ENCODE data around the gene UNC45A.

- TF ChIP-seq CTCF (IDR thresholded peaks at IDR 0.05) (no peak), POLR2A (IDR thresholded peaks at IDR 0.05) (no peak)
Measured at GRCh38 chr15:90979582-90979981, 44.5 kb downstream of the UNC45A start.

Measured in thyroid gland (tissue), 4 donors.